ENCODE data around the gene IFRD2.
"Not testable (repeated sequence)": the region's sequence is repeated elsewhere in the genome, so short reads cannot be mapped to it uniquely, and the experiment has no call there.

Gene IFRD2

DNA sequence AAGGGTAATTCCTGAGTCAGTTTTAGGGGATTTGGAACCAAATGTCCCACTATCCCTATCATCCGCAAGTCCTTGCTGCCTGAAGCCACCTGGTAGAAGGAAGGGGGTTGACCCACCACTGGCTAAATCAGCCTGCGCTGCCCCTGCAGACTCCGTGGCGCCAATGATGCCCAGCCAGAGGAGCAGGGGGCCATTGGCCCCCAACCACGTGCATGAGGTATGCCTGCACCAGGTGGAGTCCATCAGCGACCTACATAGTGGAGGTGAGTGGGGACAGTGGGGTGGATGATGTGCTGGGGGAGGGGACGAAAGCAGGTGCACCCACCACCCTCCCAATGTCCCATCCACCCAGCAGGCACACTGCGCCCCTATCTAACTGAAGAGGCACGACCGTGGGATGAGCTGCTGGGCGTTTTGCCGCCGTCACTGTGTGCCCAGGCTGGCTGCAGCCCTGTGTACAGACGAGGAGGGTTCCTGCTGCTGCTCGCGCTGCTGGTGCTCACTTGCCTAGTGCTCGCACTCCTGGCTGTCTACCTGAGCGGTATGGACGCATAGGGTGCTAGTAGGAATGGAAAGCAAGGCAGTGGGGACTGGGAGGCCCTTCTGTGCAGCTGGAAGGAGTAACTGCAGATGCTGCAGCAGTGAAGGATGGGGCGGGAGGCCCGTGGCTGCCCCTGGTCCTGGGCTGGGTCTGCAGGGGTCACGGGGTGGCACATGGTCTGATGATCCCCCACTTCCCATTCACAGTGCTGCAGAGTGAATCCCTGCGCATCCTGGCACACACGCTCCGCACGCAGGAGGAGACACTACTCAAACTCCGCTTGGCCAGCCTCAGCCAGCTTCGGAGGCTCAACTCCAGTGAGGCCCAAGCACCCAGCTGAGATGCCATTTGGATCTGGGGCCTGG is 5.7 kb downstream of the IFRD2 start:
- Histone ChIP-seq H3K36me3 (ENCODE audit: control insufficient read depth in 2 of 2, insufficient read depth in 2 of 2, low read length in 2 of 2) (peaks cover 36% of the 10 kb centered on the region in 2 donors), H3K27me3 (ENCODE audit: control insufficient read depth in 2 of 2, insufficient read depth in 2 of 2, low read length in 2 of 2) (no peaks in the 10 kb centered on the region), H3K4me1 (ENCODE audit: control insufficient read depth in 2 of 2, insufficient read depth in 2 of 2, low read length in 2 of 2) (peaks cover 11 to 13% of the 10 kb centered on the region in 2 donors), H3K9ac (ENCODE audit: low read depth in 1 of 2, low read length in 2 of 2) (no peak overlapping the region), H3K4me3 (ENCODE audit: low read length in 2 of 2) (no peak overlapping the region), H3K27ac (ENCODE audit: low read depth in 2 of 2, low read length in 2 of 2) (no peak overlapping the region), H3K9me3 (ENCODE audit: control insufficient read depth in 2 of 2, low read length in 2 of 2) (no peaks in the 10 kb centered on the region)

DNA sequence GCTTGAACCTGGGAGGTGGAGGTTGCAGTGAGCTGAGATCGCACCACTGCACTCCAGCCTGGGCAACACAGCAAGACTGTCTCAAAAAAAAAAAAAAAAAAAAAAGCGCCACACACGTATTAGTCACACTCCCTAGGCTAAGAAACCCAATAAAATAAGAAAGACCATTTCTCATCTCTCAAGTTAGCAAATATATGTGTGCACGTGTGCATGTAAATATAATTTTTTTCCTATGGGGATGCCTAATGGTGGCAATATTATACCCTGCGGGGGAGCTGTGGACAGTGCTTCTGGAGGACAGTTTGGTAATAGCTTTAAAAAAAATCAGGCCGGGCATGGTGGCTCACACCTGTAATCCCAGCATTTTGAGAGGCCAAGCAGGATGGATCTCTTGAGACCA is 8.1 kb downstream of the IFRD2 start:
- H3K27ac ChIP-seq (ENCODE audit: low read depth in 2 of 2, low read length in 2 of 2); H3K4me1 ChIP-seq (ENCODE audit: control insufficient read depth in 2 of 2, insufficient read depth in 2 of 2, low read length in 2 of 2); H3K4me3 ChIP-seq (ENCODE audit: low read length in 2 of 2); H3K27me3 ChIP-seq (ENCODE audit: control insufficient read depth in 2 of 2, insufficient read depth in 2 of 2, low read length in 2 of 2); H3K9me3 ChIP-seq (ENCODE audit: control insufficient read depth in 2 of 2, low read length in 2 of 2); H3K9ac ChIP-seq (ENCODE audit: low read depth in 1 of 2, low read length in 2 of 2): not testable (repeated sequence)
- H3K36me3 ChIP-seq (ENCODE audit: control insufficient read depth in 2 of 2, insufficient read depth in 2 of 2, low read length in 2 of 2), result peaks cover 24 to 25% of the 10 kb centered on the region in 2 donors

DNA sequence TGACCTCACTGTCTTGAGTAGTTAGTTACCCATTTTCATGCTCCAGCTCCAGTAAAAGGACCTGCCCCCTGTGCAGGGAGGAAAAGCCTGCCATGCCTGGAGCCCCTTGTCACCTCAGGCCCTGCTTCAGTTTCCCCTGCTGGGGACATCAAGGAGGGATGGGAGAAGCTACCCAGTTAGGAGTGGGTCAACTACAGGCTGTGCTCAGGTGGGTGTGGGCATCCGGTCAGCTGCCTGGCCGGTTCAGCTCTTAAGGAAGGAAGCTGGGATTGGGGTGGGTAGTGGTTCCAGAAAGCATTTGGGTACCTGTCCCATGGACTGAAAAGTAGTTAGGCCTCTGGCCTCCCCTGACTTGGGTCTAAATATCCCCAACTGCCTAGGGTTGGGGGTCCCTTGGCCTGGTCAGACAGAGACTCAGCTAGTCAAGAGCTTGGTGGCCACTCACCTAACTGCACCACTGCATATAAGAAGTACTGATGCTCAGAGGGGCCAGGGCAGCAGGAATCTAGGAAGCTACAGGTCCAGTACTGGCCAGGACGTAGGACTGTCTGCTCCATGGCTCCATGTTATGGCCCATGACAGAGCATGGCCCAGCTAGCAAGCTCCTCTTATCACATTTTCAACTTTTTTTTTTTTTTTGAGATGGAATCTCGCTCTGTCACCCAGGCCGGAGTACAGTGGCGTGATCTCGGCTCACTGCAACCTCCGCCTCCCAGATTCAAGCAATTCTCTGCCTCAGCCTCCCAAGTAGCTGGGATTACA is 12.8 kb downstream of the IFRD2 start:
- no peaks in the 10 kb centered on the region for H3K9me3 ChIP-seq (ENCODE audit: control insufficient read depth in 2 of 2, low read length in 2 of 2)
- no peak overlapping the region for H3K9ac ChIP-seq (ENCODE audit: low read depth in 1 of 2, low read length in 2 of 2)
- H3K4me3 ChIP-seq (ENCODE audit: low read length in 2 of 2), result no peak overlapping the region
- no peak overlapping the region for H3K27ac ChIP-seq (ENCODE audit: low read depth in 2 of 2, low read length in 2 of 2)
- peaks cover 0 to 3% of the 10 kb centered on the region in 2 donors for H3K27me3 ChIP-seq (ENCODE audit: control insufficient read depth in 2 of 2, insufficient read depth in 2 of 2, low read length in 2 of 2)
- H3K4me1 ChIP-seq (ENCODE audit: control insufficient read depth in 2 of 2, insufficient read depth in 2 of 2, low read length in 2 of 2), result no peaks in the 10 kb centered on the region
- peaks cover 0 to 2% of the 10 kb centered on the region in 2 donors for H3K36me3 ChIP-seq (ENCODE audit: control insufficient read depth in 2 of 2, insufficient read depth in 2 of 2, low read length in 2 of 2)

DNA sequence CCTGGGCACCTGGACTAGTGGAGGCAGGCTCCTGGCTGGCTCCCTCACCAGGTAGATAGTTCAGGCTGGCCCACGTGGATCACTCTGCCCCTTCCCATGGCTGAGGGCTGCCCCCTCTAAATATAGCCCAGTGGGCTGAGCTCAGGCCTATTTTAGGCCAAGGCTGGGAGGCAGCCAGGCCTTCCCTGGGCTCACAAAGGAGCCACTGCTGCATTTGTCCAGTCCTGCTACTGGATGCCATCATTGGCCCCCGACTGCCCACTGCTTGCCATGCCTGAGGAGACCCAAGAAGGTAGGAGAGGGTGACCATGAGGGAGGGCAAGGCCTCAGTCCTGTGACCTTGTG is 13.4 kb downstream of the IFRD2 start, which contains the start of gene LSMEM2:
TSS of gene LSMEM2 (plus strand) at position 208 of the 345 bp plus-strand sequence. CDS start at position 235, 27 bp downstream.
- Histone ChIP-seq H3K27ac (ENCODE audit: low read depth in 2 of 2, low read length in 2 of 2) (no peak within 1 kb of the TSS), H3K36me3 (ENCODE audit: control insufficient read depth in 2 of 2, insufficient read depth in 2 of 2, low read length in 2 of 2) (peaks cover 0 to 2% of the 10 kb centered on the region in 2 donors), H3K4me1 (ENCODE audit: control insufficient read depth in 2 of 2, insufficient read depth in 2 of 2, low read length in 2 of 2) (peaks cover 2 to 3% of the 10 kb centered on the region in 2 donors), H3K4me3 (ENCODE audit: low read length in 2 of 2) (no peak within 1 kb of the TSS), H3K27me3 (ENCODE audit: control insufficient read depth in 2 of 2, insufficient read depth in 2 of 2, low read length in 2 of 2) (peaks cover 0 to 6% of the 10 kb centered on the region in 2 donors), H3K9me3 (ENCODE audit: control insufficient read depth in 2 of 2, low read length in 2 of 2) (no peaks in the 10 kb centered on the region), H3K9ac (ENCODE audit: low read depth in 1 of 2, low read length in 2 of 2) (no peak within 1 kb of the TSS)

DNA sequence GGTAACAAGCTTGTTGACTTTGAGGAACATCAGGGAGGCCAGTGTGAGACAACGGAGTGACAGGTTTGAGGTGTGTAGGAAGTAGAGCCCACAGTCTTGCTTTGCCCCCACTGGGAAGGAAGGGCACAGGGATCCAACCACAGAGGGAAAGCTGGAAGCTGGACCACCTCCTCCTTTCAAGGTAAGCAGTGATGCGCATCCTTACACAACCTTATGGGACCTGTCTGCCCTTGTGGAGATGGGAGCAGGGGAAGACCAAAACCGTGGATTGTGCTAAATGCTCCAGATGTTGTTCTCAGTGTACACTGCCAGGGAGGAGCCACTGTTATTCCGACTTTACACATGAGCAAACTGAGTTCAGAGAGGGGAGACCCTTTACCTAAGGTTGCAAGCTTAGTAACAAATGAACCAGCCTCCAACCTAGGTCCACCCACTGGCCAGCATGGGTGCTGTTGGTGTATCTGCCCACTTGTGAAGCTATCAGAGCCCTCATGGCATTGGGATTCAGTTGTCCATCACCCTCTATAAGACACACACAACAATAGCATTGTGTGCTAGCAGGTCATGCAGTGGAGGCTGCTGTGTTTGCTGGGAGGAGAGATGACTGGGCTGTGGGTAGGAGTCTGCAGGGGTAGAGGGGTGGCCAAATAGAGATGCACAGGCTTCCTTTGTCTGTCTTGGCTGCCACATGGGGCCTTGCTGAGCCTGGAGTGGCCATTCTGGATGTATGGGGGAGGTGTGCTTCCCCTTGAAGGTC is 13.9 kb downstream of the IFRD2 start:
- H3K27ac ChIP-seq (ENCODE audit: low read depth in 2 of 2, low read length in 2 of 2), result no peak overlapping the region
- peaks cover 5 to 7% of the 10 kb centered on the region in 2 donors for H3K4me1 ChIP-seq (ENCODE audit: control insufficient read depth in 2 of 2, insufficient read depth in 2 of 2, low read length in 2 of 2)
- H3K9me3 ChIP-seq (ENCODE audit: control insufficient read depth in 2 of 2, low read length in 2 of 2), result no peaks in the 10 kb centered on the region
- H3K4me3 ChIP-seq (ENCODE audit: low read length in 2 of 2), result no peak overlapping the region
- H3K9ac ChIP-seq (ENCODE audit: low read depth in 1 of 2, low read length in 2 of 2), result no peak overlapping the region
- peaks cover 0 to 2% of the 10 kb centered on the region in 2 donors for H3K36me3 ChIP-seq (ENCODE audit: control insufficient read depth in 2 of 2, insufficient read depth in 2 of 2, low read length in 2 of 2)
- peaks cover 0 to 7% of the 10 kb centered on the region in 2 donors for H3K27me3 ChIP-seq (ENCODE audit: control insufficient read depth in 2 of 2, insufficient read depth in 2 of 2, low read length in 2 of 2)

DNA sequence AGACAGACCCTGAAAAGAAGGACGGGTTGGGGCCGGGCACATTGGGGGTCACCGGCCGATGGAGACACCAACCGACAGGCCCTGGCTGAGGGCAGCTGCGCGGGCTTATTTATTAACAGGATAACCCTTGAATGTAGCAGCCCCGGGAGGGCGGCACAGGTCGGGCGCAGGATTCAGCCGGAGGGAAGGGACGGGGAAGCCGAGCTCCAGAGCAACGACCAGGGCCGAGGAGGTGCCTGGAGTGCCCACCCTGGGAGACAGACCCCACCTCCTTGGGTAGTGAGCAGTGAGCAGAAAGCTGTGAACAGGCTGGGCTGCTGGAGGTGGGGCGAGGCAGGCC is 15.5 kb downstream of the IFRD2 start:
- Histone ChIP-seq H3K27ac (ENCODE audit: low read depth in 2 of 2, low read length in 2 of 2) (no peak overlapping the region), H3K9ac (ENCODE audit: low read depth in 1 of 2, low read length in 2 of 2) (no peak overlapping the region), H3K27me3 (ENCODE audit: control insufficient read depth in 2 of 2, insufficient read depth in 2 of 2, low read length in 2 of 2) (peaks cover 0 to 7% of the 10 kb centered on the region in 2 donors), H3K9me3 (ENCODE audit: control insufficient read depth in 2 of 2, low read length in 2 of 2) (no peaks in the 10 kb centered on the region), H3K4me3 (ENCODE audit: low read length in 2 of 2) (no peak overlapping the region), H3K36me3 (ENCODE audit: control insufficient read depth in 2 of 2, insufficient read depth in 2 of 2, low read length in 2 of 2) (peaks cover 0 to 2% of the 10 kb centered on the region in 2 donors), H3K4me1 (ENCODE audit: control insufficient read depth in 2 of 2, insufficient read depth in 2 of 2, low read length in 2 of 2) (peaks cover 10 to 13% of the 10 kb centered on the region in 2 donors)

DNA sequence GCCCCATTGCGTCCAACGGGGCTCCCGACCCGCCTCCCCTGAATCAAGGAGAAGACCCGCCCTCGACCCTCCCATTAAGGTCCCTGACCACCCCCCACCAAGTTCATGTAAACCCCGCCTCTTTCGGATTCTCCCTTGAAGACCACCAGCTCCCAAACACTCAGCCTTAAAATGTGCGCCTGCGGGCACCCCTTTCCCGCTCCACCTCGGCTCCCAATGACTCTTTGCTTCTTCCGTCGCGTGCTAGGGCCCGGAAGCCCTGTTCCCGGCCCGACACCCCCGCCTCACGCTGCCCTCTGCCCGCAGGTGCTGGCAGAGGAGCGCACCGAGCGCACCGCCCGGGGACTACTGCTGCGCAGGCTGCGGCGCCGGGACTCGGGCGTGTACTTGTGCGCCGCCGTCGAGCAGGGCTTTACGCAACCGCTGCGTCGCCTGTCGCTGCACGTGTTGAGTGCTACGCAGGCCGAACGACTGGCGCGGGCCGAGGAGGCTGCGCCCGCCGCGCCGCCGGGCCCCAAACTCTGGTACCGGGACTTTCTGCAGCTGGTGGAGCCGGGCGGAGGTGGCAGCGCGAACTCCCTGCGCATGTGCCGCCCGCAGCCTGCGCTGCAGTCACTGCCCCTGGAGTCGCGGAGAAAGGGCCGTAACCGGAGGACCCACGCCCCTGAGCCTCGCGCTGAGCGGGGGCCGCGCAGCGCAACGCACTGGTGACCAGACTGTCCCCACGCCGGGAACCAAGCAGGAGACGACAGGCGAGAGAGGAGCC is 16.1 kb downstream of the IFRD2 start:
- no peak overlapping the region for H3K9ac ChIP-seq (ENCODE audit: low read depth in 1 of 2, low read length in 2 of 2)
- H3K4me3 ChIP-seq (ENCODE audit: low read length in 2 of 2), result no peak overlapping the region
- H3K27ac ChIP-seq (ENCODE audit: low read depth in 2 of 2, low read length in 2 of 2), result no peak overlapping the region
- H3K9me3 ChIP-seq (ENCODE audit: control insufficient read depth in 2 of 2, low read length in 2 of 2), result no peaks in the 10 kb centered on the region
- H3K36me3 ChIP-seq (ENCODE audit: control insufficient read depth in 2 of 2, insufficient read depth in 2 of 2, low read length in 2 of 2), result peaks cover 0 to 5% of the 10 kb centered on the region in 2 donors
- peaks cover 0 to 7% of the 10 kb centered on the region in 2 donors for H3K27me3 ChIP-seq (ENCODE audit: control insufficient read depth in 2 of 2, insufficient read depth in 2 of 2, low read length in 2 of 2)
- peaks cover 15 to 18% of the 10 kb centered on the region in 2 donors for H3K4me1 ChIP-seq (ENCODE audit: control insufficient read depth in 2 of 2, insufficient read depth in 2 of 2, low read length in 2 of 2)

DNA sequence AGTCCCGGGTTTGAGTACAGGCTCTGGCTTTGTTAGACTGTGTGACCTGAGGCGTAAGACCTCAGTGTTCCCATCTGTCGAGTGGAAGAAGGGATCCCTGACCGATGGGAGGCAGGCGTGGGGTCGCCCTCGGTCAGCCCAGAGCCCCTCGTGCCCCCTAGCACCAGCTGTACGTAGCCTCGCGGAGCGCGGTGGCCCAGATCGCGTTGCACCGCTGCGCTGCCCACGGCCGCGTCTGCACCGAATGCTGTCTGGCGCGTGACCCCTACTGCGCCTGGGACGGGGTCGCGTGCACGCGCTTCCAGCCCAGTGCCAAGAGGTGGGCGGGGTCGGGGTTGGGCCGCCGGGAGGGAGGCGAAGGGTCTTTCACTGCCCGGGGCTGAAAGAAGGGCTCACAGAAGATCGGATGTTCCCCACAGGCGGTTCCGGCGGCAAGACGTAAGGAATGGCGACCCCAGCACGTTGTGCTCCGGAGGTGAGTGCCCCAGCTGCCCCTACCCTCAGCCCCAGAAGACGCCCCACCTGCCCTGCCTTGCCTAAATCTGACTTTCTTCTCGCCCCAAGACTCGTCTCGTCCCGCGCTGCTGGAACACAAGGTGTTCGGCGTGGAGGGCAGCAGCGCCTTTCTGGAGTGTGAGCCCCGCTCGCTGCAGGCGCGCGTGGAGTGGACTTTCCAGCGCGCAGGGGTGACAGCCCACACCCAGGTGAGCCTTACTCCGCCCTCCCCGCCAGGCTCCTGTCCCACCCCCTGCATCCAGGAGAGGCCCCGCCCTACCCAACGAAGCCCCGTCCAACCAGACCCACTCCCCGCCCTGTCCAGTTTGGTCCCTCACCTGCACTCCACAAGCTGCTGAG is 16.9 kb downstream of the IFRD2 start:
- Histone ChIP-seq H3K9me3 (ENCODE audit: control insufficient read depth in 2 of 2, low read length in 2 of 2) (no peaks in the 10 kb centered on the region), H3K4me1 (ENCODE audit: control insufficient read depth in 2 of 2, insufficient read depth in 2 of 2, low read length in 2 of 2) (peaks cover 19 to 26% of the 10 kb centered on the region in 2 donors), H3K9ac (ENCODE audit: low read depth in 1 of 2, low read length in 2 of 2) (no peak overlapping the region), H3K4me3 (ENCODE audit: low read length in 2 of 2) (no peak overlapping the region), H3K27ac (ENCODE audit: low read depth in 2 of 2, low read length in 2 of 2) (no peak overlapping the region), H3K36me3 (ENCODE audit: control insufficient read depth in 2 of 2, insufficient read depth in 2 of 2, low read length in 2 of 2) (peaks cover 0 to 5% of the 10 kb centered on the region in 2 donors), H3K27me3 (ENCODE audit: control insufficient read depth in 2 of 2, insufficient read depth in 2 of 2, low read length in 2 of 2) (peaks cover 0 to 7% of the 10 kb centered on the region in 2 donors)

Data from mucosa of rectum (tissue), 2 donors.